HEK293 (cell line): ENCODE data around the gene NYNRIN.

ENCODE experiments used
- SP2 ChIP-seq: fragments of 450-650 bp; formaldehyde crosslinking; IDR thresholded peaks from 2 replicates; pipeline ENCODE4 v1.5.1; 2016; ENCODE audit warnings: missing biosample characterization, missing genetic modification characterization
- ZNF155 ChIP-seq: fragments of 450-650 bp; formaldehyde crosslinking; IDR thresholded peaks from 2 replicates; pipeline ENCODE4 v1.5.1; 2016; ENCODE audit warnings: missing biosample characterization, missing genetic modification characterization
- ZNF560 ChIP-seq: fragments of 450-650 bp; formaldehyde crosslinking; IDR thresholded peaks from 2 replicates; pipeline ENCODE4 v1.5.1; 2017; ENCODE audit warnings: missing biosample characterization, missing genetic modification characterization, borderline replicate concordance

- TF ChIP-seq ZNF155 (tag by site-specific recombination): no peak
- TF ChIP-seq ZNF560: no peak
- no peak for TF ChIP-seq SP2 (tag by site-specific recombination)
These were observed 42.0 kb downstream of the NYNRIN start for GRCh38 chr14:24440606-24441399.
